SK-N-DZ (cell line): ENCODE measurements around the gene DMXL1.

Experiments used
- DNase-seq: peaks from one replicate; pipeline ENCODE4 v3.0.0-alpha.2; 2015; ENCODE audit warnings: low spot score

The DMXL1 gene

GRCh38 chr5:119268387-119269060 is 197.6 kb downstream of the DMXL1 start:
- peak; percentile 91 for DNase-seq

GRCh38 chr5:119269061-119269944 is 198.4 kb downstream of the DMXL1 start:
- peak; percentile 54 for DNase-seq

DNA sequence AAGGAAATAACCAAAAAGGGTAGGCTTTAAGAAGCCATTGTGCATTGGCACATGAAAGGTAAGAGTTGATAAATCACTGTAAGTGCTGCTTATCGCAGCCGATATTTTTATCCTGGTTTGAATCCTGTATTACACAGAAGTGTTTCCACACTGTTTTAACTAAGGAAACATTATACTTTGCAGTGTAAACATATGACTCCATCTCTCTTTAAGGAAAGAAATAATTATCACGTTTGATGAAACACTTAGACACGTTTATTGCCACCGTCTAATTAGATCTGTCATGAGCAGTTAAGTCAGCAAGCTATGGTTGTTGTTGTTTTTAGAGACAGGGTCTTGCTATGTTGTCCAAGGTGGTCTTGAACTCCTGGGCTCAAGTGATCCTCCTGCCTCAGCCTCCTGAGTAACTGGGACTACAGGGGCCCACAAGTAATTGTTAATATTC is 199.3 kb downstream of the DMXL1 start:
- no peak for DNase-seq

DNA sequence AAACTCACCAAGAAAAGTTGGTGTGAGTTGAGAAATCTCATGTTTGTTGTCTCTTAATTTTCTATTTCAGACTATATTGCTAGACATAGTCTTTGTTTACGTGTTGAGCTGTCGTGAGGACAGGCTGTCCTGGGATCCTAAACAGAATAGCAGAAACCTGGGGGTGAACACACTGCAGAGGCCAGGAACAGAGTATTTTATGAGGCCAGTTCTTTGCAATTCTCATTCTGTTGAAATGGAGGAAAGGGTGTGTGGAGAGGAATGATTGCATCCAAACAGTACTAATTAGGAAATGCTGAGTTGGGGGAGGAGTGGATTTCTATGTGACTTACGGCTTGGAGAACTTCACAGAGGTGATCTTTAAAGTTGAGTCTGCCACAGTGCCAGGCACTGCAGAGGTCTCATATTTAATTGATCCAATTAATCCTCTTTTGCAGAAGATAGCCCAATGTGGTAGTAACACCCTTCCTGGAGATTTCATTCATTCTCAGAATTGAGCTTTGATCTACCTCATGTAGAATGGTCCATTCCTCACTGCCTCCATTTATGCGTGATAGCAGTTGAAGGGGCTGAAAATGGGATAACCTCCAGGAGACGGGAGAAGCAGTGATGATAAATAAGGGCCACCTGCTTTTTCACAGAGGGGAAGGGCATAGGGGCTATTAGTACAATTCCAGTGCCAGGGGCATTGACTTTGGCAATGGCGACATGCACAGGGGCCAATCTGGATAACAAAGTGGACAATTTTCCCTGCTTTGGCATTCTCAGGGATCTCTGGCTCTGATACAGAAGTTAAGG is 200.3 kb downstream of the DMXL1 start:
- no peak for DNase-seq

- DNase-seq, result no peak
Measured at GRCh38 chr5:119271758-119272730, 201.2 kb downstream of the DMXL1 start.

DNA sequence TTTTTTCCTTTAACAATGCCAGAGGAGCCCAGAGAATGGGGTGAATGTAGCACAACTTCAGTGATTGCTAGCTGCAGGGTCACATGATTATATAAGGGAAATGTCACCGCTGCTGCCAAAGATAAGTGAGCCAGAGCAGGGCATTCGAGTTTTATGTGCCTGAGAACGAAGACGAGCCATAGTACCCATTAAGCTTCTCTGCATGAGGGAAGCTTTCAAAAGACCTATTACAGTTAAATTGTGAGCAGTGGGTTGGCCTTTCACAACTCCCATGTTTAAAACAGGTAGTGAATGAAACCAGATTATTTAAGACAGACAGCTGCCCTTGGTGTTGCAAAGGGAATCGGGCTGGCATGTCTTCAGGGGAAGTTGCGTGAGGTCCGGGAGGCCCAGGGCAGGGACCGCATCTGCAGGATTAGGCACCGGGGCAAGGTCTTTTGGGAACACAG is 202.5 kb downstream of the DMXL1 start:
- DNase-seq, result no peak

- DNase-seq, result no peak
Measured at GRCh38 chr5:119274030-119274766, 203.3 kb downstream of the DMXL1 start.

- no peak for DNase-seq
Measured at GRCh38 chr5:119274767-119275130, 203.9 kb downstream of the DMXL1 start.

- DNase-seq, result no peak
Measured at GRCh38 chr5:119275146-119275545, 204.3 kb downstream of the DMXL1 start.

DNA sequence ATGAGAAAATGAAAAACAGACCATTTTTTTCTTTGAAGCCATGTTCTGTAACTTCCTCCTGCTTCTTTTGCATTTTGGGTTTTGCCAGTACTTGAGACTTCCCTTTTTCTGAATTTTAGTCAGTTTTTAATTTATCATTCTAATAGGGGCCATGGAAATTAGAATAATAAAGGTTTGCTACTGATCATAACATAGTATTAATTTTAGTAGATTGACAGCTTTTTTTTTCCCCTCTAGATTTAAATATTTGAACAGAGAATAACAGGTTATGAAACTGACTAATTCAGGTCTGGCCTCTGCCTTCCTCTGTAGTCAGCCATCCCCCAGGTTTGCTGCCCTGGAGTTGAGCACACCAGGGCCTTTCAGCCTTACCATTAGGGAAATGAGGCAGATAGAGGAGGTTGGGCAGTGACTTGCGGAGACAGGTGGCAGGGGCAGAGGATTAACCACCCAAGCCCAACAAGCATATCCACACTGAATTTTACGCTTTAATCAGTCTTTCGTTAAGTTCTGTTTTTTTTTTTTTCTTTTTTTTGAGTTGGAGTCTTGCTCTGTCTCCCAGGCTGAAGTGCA is 204.8 kb downstream of the DMXL1 start:
- DNase-seq, result no peak

DNA sequence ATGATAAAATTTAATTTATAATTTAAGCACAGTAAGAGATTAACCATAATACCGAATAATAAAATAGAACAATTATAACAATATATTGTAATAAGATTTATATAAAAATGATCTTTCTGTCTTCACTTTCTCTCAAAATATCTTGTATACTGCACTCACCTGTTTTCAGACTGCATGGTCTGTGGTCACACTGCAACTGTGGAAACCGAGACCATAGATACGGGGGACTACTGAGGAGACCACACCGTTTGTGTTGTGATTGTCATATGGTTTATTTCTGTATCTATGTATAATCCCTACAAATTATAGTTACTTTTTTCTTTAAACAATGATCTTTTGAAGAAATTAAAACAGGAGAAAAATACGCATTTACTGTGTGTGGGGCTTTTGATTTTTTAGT is 206.1 kb downstream of the DMXL1 start:
- no peak for DNase-seq

DNA sequence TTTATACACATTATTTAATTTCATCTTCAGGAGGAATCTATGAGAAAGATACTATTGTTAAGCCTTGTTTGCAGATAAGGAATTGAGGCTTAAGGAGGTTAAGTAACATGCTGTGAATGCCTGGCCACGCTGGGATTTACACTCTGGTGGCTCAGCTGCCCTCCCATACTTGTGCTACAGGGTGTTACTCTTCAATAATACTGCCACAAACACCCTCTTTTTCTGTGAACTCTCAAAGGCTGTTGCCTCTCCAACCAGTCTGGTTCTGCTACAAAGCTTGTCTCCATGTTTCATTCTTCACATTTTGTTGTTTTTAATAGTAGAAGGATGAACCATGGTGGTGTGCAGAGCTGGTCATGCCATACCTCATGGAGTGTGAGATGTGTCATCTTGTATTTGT is 208.2 kb downstream of the DMXL1 start:
- no peak for DNase-seq

DNA sequence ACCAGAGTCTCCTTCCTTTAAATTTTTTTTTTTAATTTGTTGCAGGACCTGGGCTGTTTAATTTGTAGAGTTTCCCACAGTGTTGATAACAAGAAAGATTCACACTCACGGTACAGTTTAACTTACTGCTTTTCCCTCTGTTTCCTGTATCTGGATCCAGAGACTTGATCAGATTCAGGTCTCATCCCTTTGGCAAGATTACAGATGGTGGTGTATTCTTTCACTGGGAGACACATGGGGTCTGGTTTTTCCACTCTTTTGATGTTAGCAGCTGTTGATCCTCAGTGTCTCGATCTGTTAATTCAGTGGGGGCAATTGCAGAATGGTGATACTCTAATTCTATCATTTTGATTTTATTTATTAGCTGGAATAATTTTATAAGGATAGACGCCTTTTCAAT is 209.5 kb downstream of the DMXL1 start:
- peak; percentile 18 for DNase-seq

DNA sequence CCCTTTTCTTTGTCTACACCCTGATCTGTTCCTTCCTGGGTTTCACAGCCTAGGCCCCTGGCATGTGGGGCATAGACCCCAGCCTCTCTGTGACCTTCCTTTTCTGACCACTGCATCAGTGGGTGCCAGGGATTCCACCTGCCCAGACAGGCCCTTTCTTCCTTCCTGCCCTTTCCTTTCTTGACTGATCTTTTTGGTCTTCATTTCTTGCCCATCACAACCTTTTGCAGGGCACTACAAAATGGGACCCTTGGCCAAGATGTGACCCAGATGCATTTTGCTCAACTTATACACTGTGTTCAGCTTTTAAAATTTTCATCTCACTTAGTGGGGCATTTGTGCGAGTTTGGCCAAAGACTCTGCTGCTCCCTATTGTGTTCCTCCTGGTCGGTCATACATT is 211.7 kb downstream of the DMXL1 start:
- no peak for DNase-seq

DNA sequence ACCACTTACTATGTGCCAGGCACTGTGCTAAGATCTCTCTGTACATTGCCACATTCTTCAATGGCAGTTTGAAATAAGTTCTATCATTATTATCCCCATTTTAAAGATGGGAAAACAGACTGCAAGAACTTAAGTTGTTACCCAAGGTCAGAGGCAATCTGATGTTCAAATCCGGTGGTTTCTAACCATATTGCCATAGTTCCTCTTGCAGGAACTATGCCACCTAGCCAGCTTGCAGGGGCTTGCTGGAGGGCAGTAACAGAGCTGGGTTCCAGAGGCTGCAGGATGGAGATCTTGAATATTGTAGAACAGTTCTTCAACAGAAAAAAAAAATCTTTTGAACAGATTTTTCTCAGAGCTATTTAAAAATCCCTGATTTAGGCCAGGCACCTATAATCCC is 213.1 kb downstream of the DMXL1 start:
- DNase-seq, result no peak

GRCh38 chr5:119285070-119285916 is 214.4 kb downstream of the DMXL1 start:
- no peak for DNase-seq

DNA sequence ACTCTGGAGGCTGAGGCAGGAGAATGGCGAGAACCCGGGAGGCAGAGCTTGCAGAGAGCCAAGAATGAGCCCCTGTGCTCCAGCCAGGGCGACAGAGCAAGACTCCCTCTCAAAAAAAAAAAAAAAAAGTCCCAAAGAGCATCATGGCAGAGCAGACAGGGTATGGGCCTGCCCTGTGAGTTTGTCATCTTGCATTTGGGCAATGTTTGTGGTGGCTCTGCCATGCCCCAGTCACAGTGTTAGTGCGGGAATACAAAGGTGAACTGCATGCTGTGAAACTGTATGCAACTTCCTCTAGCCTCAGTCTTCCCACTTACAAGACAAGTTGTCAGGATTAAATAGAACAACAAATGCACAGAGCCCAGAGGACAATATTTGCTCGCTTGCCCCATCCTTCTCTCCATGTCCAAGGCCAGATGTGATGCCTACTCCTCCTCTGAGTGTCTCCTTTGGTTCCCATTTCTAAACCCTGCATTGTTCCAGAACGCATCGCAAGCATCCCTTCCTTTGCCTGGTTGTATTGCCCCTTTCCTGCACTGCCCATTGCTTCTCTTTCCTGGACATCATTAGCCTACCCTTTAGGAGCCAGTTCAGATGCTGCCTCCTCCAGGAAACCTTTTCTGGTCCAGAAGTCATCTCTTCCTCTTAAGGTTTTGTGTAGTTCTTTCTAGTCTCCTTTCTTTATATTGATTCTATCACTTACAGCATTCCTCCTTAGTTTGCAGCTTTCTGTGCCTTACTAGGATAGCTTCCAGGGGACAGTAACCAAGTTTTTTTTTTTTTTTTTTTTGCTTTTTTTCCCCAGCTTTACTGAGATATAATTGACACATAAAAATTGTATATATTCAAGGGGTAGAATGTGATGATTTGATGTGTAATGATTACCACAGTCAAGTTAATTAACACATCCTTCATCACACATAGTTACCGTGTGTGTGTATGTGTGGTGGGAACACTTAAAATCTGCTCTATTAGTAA is 215.9 kb downstream of the DMXL1 start:
- DNase-seq, result no peak
